GM19395 (cell line): Measurements from ENCODE around the gene KIF3B.
"Not testable (repeated sequence)": the region's sequence is repeated elsewhere in the genome, so short reads cannot be mapped to it uniquely, and the experiment has no call there.

Experiments
- ATAC-seq: cut with Tn5 transposase; IDR thresholded peaks from one replicate; pipeline ENCODE4 v1.9.1; 2021; ENCODE audit warnings: mild to moderate bottlenecking, moderate library complexity; ENCODE audit not compliant: unreplicated experiment

Gene KIF3B

GRCh38 chr20:32327087-32327681, 49.7 kb downstream of the KIF3B start:
- ATAC-seq = no peak

- no peak for ATAC-seq
These were observed 52.5 kb downstream of the KIF3B start for GRCh38 chr20:32329817-32330554.

- no peak for ATAC-seq
These were observed 53.1 kb downstream of the KIF3B start for GRCh38 chr20:32330555-32330897.

- peak; percentile 14 for ATAC-seq
These were observed 55.2 kb downstream of the KIF3B start for GRCh38 chr20:32332614-32333013.

GRCh38 chr20:32333181-32333987, 55.9 kb downstream of the KIF3B start:
- ATAC-seq = peak; percentile 69

- ATAC-seq = no peak
These were observed 56.8 kb downstream of the KIF3B start for GRCh38 chr20:32333988-32334885.

GRCh38 chr20:32336918-32337347, 59.5 kb downstream of the KIF3B start:
- no peak for ATAC-seq

GRCh38 chr20:32337937-32338661, 60.6 kb downstream of the KIF3B start:
- no peak for ATAC-seq

GRCh38 chr20:32338665-32339064, 61.2 kb downstream of the KIF3B start:
- ATAC-seq = no peak

GRCh38 chr20:32339116-32339515, 61.7 kb downstream of the KIF3B start:
- no peak for ATAC-seq

- not testable (repeated sequence) for ATAC-seq
These were observed 63.6 kb downstream of the KIF3B start for GRCh38 chr20:32341053-32341452.

- ATAC-seq = no peak
These were observed 66.0 kb downstream of the KIF3B start for GRCh38 chr20:32343439-32343838.

GRCh38 chr20:32344835-32345506, 67.5 kb downstream of the KIF3B start:
- no peak for ATAC-seq

GRCh38 chr20:32348207-32348606, 70.8 kb downstream of the KIF3B start:
- no peak for ATAC-seq

GRCh38 chr20:32350421-32350820, 73.0 kb downstream of the KIF3B start:
- no peak for ATAC-seq

- ATAC-seq = no peak
These were observed 74.8 kb downstream of the KIF3B start for GRCh38 chr20:32352121-32352720.

- no peak for ATAC-seq
These were observed 76.5 kb downstream of the KIF3B start for GRCh38 chr20:32353848-32354496.

- ATAC-seq = peak; percentile 32
These were observed 77.4 kb downstream of the KIF3B start for GRCh38 chr20:32354592-32355416.
